Nephron (organoid): Measurements from ENCODE around the gene RSRC2.
"Not testable (repeated sequence)": the region's sequence is repeated elsewhere in the genome, so short reads cannot be mapped to it uniquely, and the experiment has no call there.

Experiments
- H3K27ac Mint-ChIP-seq, 3 experiments: 2 replicates each; pipeline ENCODE4 v1.8.0; 2020; ENCODE audit warnings: mixed read lengths in 3 of 3, mild to moderate bottlenecking in 2 of 3, moderate library complexity in 1 of 3
- H3K27me3 Mint-ChIP-seq: 2 replicates; pipeline ENCODE4 v1.8.0; 2021; ENCODE audit warnings: low read depth, mild to moderate bottlenecking, moderate library complexity, mixed read lengths
- H3K36me3 Mint-ChIP-seq: 2 replicates; pipeline ENCODE4 v1.8.0; 2020; ENCODE audit warnings: low read depth, mixed read lengths
- H3K4me1 Mint-ChIP-seq: 2 replicates; pipeline ENCODE4 v1.8.0; 2020; ENCODE audit warnings: mixed read lengths
- H3K4me3 Mint-ChIP-seq, 3 experiments: 2 replicates each; pipeline ENCODE4 v1.8.0; 2020; ENCODE audit warnings: mild to moderate bottlenecking in 3 of 3, mixed read lengths in 3 of 3, moderate library complexity in 2 of 3
- H3K9me3 Mint-ChIP-seq: 2 replicates; pipeline ENCODE4 v1.8.0; 2020; ENCODE audit warnings: mixed read lengths
- TF ChIP-seq, protein P1 (sequence below), 3 experiments: fragments of 200-600 bp; sonication (generic); IDR thresholded peaks; one replicate each; pipeline ENCODE4 v1.5.0; 2021; ENCODE audit warnings: antibody characterized with exemption in 3 of 3; ENCODE audit not compliant: unreplicated experiment in 3 of 3

Gene RSRC2, protein sequence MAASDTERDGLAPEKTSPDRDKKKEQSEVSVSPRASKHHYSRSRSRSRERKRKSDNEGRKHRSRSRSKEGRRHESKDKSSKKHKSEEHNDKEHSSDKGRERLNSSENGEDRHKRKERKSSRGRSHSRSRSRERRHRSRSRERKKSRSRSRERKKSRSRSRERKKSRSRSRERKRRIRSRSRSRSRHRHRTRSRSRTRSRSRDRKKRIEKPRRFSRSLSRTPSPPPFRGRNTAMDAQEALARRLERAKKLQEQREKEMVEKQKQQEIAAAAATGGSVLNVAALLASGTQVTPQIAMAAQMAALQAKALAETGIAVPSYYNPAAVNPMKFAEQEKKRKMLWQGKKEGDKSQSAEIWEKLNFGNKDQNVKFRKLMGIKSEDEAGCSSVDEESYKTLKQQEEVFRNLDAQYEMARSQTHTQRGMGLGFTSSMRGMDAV

DNA sequence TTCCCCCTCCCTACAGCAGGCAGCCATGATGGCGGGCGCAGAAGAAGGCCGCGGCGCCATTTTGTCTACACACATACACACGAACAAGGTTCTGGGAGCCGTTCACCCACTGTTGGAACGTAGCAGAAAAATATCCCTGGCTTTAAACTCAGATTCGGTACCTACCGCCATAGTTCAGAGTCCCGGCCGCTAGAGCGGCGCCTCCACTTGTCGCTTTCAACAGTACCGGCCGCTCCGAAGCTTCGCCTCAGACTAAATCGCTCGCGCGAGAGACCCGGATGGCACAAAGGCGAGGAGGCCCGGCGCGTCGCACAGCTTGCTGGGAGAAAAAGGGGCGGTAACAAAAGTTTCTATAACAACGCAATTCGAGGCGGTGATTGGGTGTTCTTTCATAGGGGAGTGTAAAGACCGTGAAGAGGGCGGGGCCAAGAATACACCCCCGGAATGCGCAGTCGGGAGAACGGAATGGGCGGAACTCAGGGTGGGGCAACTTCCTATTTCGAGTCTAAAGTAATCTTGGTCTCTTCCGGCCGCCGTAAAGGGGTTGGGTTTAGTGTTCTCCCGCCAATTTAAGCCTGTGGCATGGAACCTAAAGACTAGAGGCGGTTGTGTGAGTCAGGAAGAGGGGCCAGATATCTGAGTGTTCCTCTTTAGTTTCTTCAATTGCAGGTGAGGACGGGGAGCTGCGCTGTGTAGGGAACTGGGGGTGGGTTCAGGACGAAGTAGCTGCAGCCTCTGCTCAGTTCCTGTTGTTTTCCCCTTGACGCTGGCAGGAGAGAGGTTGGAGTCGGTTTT, at the start of gene RSRC2, which contains the start of gene KNTC1:
TSS of gene RSRC2 (minus strand) at position 254 of the 795 bp plus-strand sequence. CDS start at position 171, 83 bp downstream.
TSS of gene KNTC1 (plus strand) at position 567 of the 795 bp plus-strand sequence. CDS start 2,815 bp downstream, outside the sequence.
- H3K9me3 Mint-ChIP-seq: no peaks in the 10 kb centered on the region
- no peak within 1 kb of the TSS for H3K27ac Mint-ChIP-seq
- no peak within 1 kb of the TSS for H3K4me3 Mint-ChIP-seq
- no peaks in the 10 kb centered on the region for H3K27me3 Mint-ChIP-seq
- TF ChIP-seq, protein P1, sequence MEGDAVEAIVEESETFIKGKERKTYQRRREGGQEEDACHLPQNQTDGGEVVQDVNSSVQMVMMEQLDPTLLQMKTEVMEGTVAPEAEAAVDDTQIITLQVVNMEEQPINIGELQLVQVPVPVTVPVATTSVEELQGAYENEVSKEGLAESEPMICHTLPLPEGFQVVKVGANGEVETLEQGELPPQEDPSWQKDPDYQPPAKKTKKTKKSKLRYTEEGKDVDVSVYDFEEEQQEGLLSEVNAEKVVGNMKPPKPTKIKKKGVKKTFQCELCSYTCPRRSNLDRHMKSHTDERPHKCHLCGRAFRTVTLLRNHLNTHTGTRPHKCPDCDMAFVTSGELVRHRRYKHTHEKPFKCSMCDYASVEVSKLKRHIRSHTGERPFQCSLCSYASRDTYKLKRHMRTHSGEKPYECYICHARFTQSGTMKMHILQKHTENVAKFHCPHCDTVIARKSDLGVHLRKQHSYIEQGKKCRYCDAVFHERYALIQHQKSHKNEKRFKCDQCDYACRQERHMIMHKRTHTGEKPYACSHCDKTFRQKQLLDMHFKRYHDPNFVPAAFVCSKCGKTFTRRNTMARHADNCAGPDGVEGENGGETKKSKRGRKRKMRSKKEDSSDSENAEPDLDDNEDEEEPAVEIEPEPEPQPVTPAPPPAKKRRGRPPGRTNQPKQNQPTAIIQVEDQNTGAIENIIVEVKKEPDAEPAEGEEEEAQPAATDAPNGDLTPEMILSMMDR (IDR thresholded peaks at IDR 0.05; ENCODE audit: unreplicated experiment in 3 of 3): no peak
- peaks cover 20% of the 10 kb centered on the region for H3K36me3 Mint-ChIP-seq
- H3K4me1 Mint-ChIP-seq: peaks cover 17% of the 10 kb centered on the region

DNA sequence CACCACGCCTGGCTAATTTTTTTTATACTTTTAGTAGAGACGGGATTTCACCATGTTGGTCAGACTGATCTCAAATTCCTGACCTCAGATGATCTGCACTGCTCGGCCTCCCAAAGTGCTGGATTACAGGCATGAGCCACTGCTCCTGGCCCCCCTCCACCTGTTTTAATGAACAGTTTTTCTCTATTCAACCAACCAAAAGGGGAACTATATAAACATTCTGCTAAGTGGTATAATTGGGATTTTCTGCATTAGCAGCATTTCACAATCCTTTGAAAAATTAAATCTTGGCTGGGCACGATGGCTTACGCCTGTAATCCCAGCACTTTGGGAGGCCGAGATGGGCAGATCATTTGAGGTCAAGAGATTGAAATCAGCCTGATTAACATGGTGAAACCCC, 45.1 kb upstream of the RSRC2 start:
- Mint-ChIP-seq H3K4me3 (no peak overlapping the region), H3K9me3 (no peaks in the 10 kb centered on the region), H3K4me1 (no peaks in the 10 kb centered on the region), H3K27me3 (no peaks in the 10 kb centered on the region), H3K27ac (no peak overlapping the region), H3K36me3 (peaks cover 41% of the 10 kb centered on the region)
- TF ChIP-seq, protein P1 (IDR thresholded peaks at IDR 0.05; ENCODE audit: unreplicated experiment in 3 of 3): no peak

DNA sequence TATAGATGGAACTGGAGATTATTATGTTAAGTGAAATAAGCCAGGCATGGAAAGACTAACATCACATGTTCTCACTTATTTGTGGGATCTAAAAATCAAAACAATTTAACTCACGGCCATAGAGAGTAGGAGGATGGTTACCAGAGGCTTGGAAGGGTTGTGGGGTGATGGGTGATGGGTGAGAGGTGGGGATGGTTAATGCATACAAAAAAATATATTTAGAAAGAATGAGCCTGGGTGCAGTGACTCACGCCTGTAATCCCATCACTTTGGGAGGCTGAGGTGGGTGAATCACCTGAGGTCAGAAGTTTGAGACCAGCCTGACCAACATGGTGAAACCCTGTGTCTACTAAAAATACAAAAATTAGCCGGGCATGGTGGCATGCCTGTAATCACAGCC, 43.3 kb upstream of the RSRC2 start:
- not testable (repeated sequence) for H3K4me1 Mint-ChIP-seq, H3K9me3 Mint-ChIP-seq, H3K27me3 Mint-ChIP-seq, H3K27ac Mint-ChIP-seq, H3K4me3 Mint-ChIP-seq
- peaks cover 25% of the 10 kb centered on the region for H3K36me3 Mint-ChIP-seq

DNA sequence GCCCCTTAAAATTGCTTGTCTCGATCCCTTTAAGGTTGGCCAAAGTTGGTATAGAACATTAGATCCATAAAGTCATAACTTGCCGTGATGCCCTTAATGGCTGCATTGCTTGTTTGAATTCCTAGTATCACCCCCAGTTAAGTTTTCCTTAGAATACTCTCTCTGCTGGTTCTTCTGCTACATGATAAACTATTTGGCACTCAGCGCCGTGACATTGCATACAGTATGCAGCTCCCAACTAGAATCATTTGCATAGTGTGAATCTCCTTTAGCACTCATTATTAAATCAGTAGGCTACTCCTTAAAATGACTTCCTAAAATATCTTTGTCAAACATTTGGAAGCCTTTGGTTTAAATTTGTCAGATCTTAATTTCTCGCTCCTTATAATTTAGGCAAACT, 42.6 kb upstream of the RSRC2 start:
- Mint-ChIP-seq H3K4me1 (no peaks in the 10 kb centered on the region), H3K27ac (no peak overlapping the region), H3K9me3 (no peaks in the 10 kb centered on the region), H3K4me3 (no peak overlapping the region), H3K36me3 (peaks cover 20% of the 10 kb centered on the region), H3K27me3 (no peaks in the 10 kb centered on the region)
- TF ChIP-seq, protein P1 (IDR thresholded peaks at IDR 0.05; ENCODE audit: unreplicated experiment in 3 of 3): no peak

DNA sequence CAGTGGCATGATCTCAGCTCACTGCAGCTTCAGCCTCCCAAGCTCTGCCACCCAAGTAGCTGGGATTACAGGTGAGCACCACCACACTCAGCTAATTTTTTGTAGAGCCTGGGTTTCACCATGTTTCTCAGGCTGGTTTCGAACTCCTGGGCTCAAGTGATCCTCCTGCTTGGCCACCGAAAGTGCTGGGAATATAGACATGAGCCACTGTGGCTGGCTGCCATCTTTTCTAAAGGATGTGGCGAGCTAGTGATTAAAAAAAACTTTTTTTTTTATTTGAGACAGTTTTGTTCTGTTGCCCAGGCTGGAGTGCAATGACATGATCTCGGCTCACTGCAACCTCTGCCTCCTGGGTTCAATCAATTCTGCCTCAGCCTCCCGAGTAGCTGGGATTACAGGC, 40.1 kb upstream of the RSRC2 start:
- H3K4me3 Mint-ChIP-seq, H3K4me1 Mint-ChIP-seq, H3K27ac Mint-ChIP-seq, H3K9me3 Mint-ChIP-seq, H3K27me3 Mint-ChIP-seq: not testable (repeated sequence)
- H3K36me3 Mint-ChIP-seq: peaks cover 25% of the 10 kb centered on the region

DNA sequence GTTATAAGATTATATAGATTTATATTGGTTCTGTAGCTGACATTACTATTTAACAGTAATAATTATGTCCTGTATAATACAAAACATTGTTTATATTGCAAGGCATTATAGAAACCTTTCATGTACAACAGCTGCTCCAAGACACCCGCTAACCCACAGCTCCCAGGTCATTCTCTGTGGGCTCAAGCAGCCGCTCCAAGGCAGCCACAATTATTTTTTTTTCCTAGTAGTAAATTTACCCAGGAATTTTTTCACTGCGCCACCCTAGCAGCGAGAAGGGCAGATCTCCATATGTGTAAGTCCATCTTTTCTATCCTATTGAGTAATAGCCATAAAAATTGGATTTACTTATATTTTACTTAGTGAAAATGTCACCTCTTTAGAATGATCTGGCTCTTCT, 36.6 kb upstream of the RSRC2 start:
- peaks cover 4% of the 10 kb centered on the region for H3K9me3 Mint-ChIP-seq
- H3K4me1 Mint-ChIP-seq: no peaks in the 10 kb centered on the region
- no peaks in the 10 kb centered on the region for H3K27me3 Mint-ChIP-seq
- H3K4me3 Mint-ChIP-seq: no peak overlapping the region
- no peak overlapping the region for H3K27ac Mint-ChIP-seq
- H3K36me3 Mint-ChIP-seq: peaks cover 28% of the 10 kb centered on the region
- TF ChIP-seq, protein P1 (IDR thresholded peaks at IDR 0.05; ENCODE audit: unreplicated experiment in 3 of 3): no peak
